Right atrium auricular region (tissue), 2 donors: ENCODE measurements around the gene FAM221B. TPM values are rescaled to one million over a fixed set of nuclear protein-coding genes. Genes with fewer than 3 reads are reported as not detected.
A peak's percentile ranks its signal among the peaks of the same experiment; 100 is the strongest.

ENCODE experiments used
- DNase-seq: peaks from one replicate; pipeline ENCODE4 v3.0.0-alpha.2; 2019; ENCODE audit warnings: low spot score
- H3K27ac ChIP-seq, 2 donors: fragments of 200-600 bp; sonication (generic); 1 replicate in 1 of 2; 2 replicates in 1 of 2; pipeline ENCODE4 v1.5.1; 2016 to 2019
- H3K27me3 ChIP-seq, 2 donors: fragments of 200-600 bp; sonication (generic); one replicate each; pipeline versions ENCODE4 v1.5.1 to v1.6.0; 2017 to 2019
- H3K36me3 ChIP-seq: fragments of 200-600 bp; sonication (generic); one replicate; pipeline ENCODE4 v1.5.1; 2016
- H3K4me1 ChIP-seq, 2 donors: fragments of 200-600 bp; sonication (generic); one replicate each; pipeline versions ENCODE4 v1.5.1 to v1.6.0; 2017 to 2019
- H3K4me3 ChIP-seq, 2 donors: fragments of 200-600 bp; sonication (generic); 1 replicate in 1 of 2; 2 replicates in 1 of 2; pipeline ENCODE4 v1.5.1; 2017 to 2019; ENCODE audit warnings: mild to moderate bottlenecking in 1 of 2, moderate library complexity in 1 of 2
- H3K9me3 ChIP-seq, 2 donors: fragments of 200-600 bp; sonication (generic); one replicate each; pipeline ENCODE4 v1.5.1; 2019
- CTCF ChIP-seq, 2 donors: fragments of 200-600 bp; sonication (generic); IDR thresholded peaks; one replicate each; pipeline ENCODE4 v1.5.1; 2019; ENCODE audit warnings: antibody characterized with exemption in 2 of 2
- total RNA-seq, 2 donors: library from RNA; depleted of rRNA; stranded (reverse); fragments of >200 nt; gene quantifications; one replicate each; pipeline ENCODE4 v1.1.0, GENCODE V29; 2016

The FAM221B gene
- total RNA-seq, 2 donors from 2014 or later = not detected

- no peaks in the 10 kb centered on the region for H3K36me3 ChIP-seq
- no peak overlapping the region for H3K4me3 ChIP-seq
- no peak for DNase-seq
- H3K4me1 ChIP-seq = peaks cover 0 to 5% of the 10 kb centered on the region in 2 donors
- H3K27me3 ChIP-seq = no peaks in the 10 kb centered on the region
- no peak for TF ChIP-seq CTCF (IDR thresholded peaks at IDR 0.05)
- H3K9me3 ChIP-seq = no peaks in the 10 kb centered on the region
- H3K27ac ChIP-seq = no peak overlapping the region
These were observed 32.8 kb upstream of the FAM221B start for GRCh38 chr9:35861161-35861897.

- H3K4me1 ChIP-seq = peaks cover 0 to 5% of the 10 kb centered on the region in 2 donors
- H3K9me3 ChIP-seq = no peaks in the 10 kb centered on the region
- H3K27ac ChIP-seq = no peak overlapping the region
- no peaks in the 10 kb centered on the region for H3K36me3 ChIP-seq
- no peak overlapping the region for H3K4me3 ChIP-seq
- H3K27me3 ChIP-seq = no peaks in the 10 kb centered on the region
- DNase-seq = peak; percentile 42
- TF ChIP-seq CTCF (IDR thresholded peaks at IDR 0.05) = no peak
These were observed 31.4 kb upstream of the FAM221B start for GRCh38 chr9:35859990-35860339.

- no peaks in the 10 kb centered on the region for H3K9me3 ChIP-seq
- DNase-seq = peak; percentile 59
- peaks cover 0 to 5% of the 10 kb centered on the region in 2 donors for H3K4me1 ChIP-seq
- H3K27ac ChIP-seq = no peak overlapping the region
- TF ChIP-seq CTCF (IDR thresholded peaks at IDR 0.05) = no peak
- H3K36me3 ChIP-seq = no peaks in the 10 kb centered on the region
- H3K27me3 ChIP-seq = no peaks in the 10 kb centered on the region
- no peak overlapping the region for H3K4me3 ChIP-seq
These were observed 30.9 kb upstream of the FAM221B start for GRCh38 chr9:35859310-35859989.

GRCh38 chr9:35858458-35858857 lies 29.9 kb upstream of the FAM221B start:
- peaks cover 6% of the 10 kb centered on the region for H3K36me3 ChIP-seq
- H3K27me3 ChIP-seq = no peaks in the 10 kb centered on the region
- no peaks in the 10 kb centered on the region for H3K9me3 ChIP-seq
- H3K27ac ChIP-seq = no peak overlapping the region
- no peak for TF ChIP-seq CTCF (IDR thresholded peaks at IDR 0.05)
- peaks cover 0 to 5% of the 10 kb centered on the region in 2 donors for H3K4me1 ChIP-seq
- no peak overlapping the region for H3K4me3 ChIP-seq
- DNase-seq = no peak

- no peaks in the 10 kb centered on the region for H3K27me3 ChIP-seq
- H3K36me3 ChIP-seq = peaks cover 10% of the 10 kb centered on the region
- DNase-seq = peak; percentile 32
- no peak overlapping the region for H3K27ac ChIP-seq
- H3K9me3 ChIP-seq = no peaks in the 10 kb centered on the region
- TF ChIP-seq CTCF (IDR thresholded peaks at IDR 0.05) = no peak
- H3K4me1 ChIP-seq = peaks cover 0 to 5% of the 10 kb centered on the region in 2 donors
- H3K4me3 ChIP-seq = no peak overlapping the region
These were observed 28.4 kb upstream of the FAM221B start for GRCh38 chr9:35856882-35857281.
